Measurements from ENCODE around the gene CPLANE1.

Gene CPLANE1

DNA sequence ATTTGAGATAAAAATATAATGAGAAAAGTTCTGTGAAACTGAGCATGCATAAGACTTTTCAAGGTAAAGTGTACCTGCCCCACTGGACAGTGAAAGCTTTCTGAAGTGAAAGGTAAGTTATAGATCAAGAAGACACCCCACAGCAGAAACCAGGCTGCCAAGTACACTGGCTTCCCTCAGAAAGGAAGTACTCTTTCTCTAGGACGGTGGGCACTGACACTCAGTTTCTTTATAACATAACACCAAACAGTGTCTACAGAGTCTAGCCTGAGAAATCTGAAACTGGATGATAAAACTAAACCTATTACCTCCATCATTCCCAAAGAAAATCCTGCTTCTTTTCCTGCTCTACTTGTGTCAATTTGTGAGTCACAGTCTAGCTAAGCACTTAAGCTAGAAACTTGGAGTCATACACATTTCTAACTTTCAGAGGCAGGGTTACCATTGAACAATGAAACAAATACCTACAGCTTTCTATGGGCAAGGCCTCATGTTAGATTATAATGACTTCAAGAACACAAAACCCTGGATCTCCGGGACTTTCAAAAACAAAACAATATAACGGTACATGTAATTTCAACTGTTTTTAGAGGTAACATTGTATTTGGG is 136.7 kb downstream of the CPLANE1 start:
- TF ChIP-seq TOX (CRISPR knock-in tag; IDR thresholded peaks at IDR 0.05; ENCODE audit: borderline replicate concordance), result no peak
- TF ChIP-seq, protein P1, sequence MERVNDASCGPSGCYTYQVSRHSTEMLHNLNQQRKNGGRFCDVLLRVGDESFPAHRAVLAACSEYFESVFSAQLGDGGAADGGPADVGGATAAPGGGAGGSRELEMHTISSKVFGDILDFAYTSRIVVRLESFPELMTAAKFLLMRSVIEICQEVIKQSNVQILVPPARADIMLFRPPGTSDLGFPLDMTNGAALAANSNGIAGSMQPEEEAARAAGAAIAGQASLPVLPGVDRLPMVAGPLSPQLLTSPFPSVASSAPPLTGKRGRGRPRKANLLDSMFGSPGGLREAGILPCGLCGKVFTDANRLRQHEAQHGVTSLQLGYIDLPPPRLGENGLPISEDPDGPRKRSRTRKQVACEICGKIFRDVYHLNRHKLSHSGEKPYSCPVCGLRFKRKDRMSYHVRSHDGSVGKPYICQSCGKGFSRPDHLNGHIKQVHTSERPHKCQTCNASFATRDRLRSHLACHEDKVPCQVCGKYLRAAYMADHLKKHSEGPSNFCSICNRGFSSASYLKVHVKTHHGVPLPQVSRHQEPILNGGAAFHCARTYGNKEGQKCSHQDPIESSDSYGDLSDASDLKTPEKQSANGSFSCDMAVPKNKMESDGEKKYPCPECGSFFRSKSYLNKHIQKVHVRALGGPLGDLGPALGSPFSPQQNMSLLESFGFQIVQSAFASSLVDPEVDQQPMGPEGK (CRISPR knock-in tag; IDR thresholded peaks at IDR 0.05; ENCODE audit: borderline replicate concordance), result no peak
- TF ChIP-seq, protein P2, sequence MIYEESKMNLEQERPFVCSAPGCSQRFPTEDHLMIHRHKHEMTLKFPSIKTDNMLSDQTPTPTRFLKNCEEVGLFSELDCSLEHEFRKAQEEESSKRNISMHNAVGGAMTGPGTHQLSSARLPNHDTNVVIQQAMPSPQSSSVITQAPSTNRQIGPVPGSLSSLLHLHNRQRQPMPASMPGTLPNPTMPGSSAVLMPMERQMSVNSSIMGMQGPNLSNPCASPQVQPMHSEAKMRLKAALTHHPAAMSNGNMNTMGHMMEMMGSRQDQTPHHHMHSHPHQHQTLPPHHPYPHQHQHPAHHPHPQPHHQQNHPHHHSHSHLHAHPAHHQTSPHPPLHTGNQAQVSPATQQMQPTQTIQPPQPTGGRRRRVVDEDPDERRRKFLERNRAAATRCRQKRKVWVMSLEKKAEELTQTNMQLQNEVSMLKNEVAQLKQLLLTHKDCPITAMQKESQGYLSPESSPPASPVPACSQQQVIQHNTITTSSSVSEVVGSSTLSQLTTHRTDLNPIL (CRISPR knock-in tag; IDR thresholded peaks at IDR 0.05; ENCODE audit: low read depth), result no peak
- TF ChIP-seq ZFP3 (CRISPR knock-in tag; IDR thresholded peaks at IDR 0.05), result no peak
- no peak for TF ChIP-seq GLIS3 (CRISPR knock-in tag; IDR thresholded peaks at IDR 0.05)
- TF ChIP-seq ISL1 (CRISPR knock-in tag; IDR thresholded peaks at IDR 0.05), result no peak
- no peak for TF ChIP-seq PPARA (CRISPR knock-in tag; IDR thresholded peaks at IDR 0.05; ENCODE audit: borderline replicate concordance)
- TF ChIP-seq OSR1 (CRISPR knock-in tag; IDR thresholded peaks at IDR 0.05), result no peak
- ATAC-seq, result no peak

DNA sequence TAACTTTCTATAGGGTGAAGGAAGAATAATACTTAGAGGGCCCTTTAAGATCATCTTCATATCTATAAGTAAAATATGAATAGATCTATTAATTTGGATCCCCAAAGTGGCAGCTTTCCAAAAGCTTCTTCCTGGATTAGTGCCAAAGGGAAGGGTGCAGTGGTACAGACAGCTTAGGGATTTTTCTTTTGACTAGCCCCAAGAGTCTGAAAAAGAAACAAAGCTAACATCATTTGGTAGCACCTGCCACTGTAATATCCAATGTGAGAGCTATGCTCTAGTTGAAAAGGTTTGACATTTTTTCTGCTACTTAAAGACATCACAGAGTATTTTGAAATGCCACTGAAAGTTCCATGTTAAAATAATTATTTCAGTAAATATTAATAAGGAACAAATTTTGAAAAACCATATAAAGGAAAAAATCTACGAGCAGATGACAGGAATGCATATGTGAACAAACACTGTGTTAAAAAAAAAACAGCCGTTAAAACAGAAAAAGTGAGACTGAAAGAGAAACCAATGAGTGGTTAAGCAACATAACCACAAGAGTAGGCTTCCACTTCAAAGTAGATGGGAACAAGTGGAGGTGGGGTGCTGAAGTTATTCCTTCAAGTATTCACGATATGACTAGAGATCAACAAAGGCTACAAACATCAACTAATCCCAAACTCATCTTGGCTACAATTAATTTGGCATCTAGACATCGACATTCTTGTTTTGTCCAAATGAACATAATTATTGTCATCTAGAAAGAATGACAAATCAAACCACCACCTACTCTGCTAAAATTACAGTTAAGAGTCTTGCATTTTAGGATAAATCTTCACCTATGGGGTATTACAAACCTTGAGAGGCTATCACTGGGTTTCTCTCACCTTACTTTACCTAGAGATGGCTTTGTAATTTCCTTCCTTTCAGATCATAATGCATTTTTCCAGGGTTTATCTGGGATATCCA is 137.5 kb downstream of the CPLANE1 start:
- no peak for ATAC-seq
- TF ChIP-seq BACH2 (CRISPR knock-in tag; IDR thresholded peaks at IDR 0.05; ENCODE audit: borderline replicate concordance), result no peak
- no peak for TF ChIP-seq ZFP3 (CRISPR knock-in tag; IDR thresholded peaks at IDR 0.05)
- TF ChIP-seq, protein P3, sequence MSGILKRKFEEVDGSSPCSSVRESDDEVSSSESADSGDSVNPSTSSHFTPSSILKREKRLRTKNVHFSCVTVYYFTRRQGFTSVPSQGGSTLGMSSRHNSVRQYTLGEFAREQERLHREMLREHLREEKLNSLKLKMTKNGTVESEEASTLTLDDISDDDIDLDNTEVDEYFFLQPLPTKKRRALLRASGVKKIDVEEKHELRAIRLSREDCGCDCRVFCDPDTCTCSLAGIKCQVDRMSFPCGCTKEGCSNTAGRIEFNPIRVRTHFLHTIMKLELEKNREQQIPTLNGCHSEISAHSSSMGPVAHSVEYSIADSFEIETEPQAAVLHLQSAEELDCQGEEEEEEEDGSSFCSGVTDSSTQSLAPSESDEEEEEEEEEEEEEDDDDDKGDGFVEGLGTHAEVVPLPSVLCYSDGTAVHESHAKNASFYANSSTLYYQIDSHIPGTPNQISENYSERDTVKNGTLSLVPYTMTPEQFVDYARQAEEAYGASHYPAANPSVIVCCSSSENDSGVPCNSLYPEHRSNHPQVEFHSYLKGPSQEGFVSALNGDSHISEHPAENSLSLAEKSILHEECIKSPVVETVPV (CRISPR knock-in tag; IDR thresholded peaks at IDR 0.05), result no peak
- TF ChIP-seq, protein P2 (CRISPR knock-in tag; IDR thresholded peaks at IDR 0.05; ENCODE audit: low read depth), result no peak
- TF ChIP-seq GLIS3 (CRISPR knock-in tag; IDR thresholded peaks at IDR 0.05), result no peak
- TF ChIP-seq ARNTL (CRISPR knock-in tag; IDR thresholded peaks at IDR 0.05; ENCODE audit: borderline replicate concordance, low read depth), result no peak
- no peak for TF ChIP-seq ZNF8 (CRISPR knock-in tag; IDR thresholded peaks at IDR 0.05)
- TF ChIP-seq SNAI2 (CRISPR knock-in tag; IDR thresholded peaks at IDR 0.05), result no peak
- no peak for TF ChIP-seq ISL1 (CRISPR knock-in tag; IDR thresholded peaks at IDR 0.05)
- no peak for TF ChIP-seq ESRRG (CRISPR knock-in tag; IDR thresholded peaks at IDR 0.05)
- TF ChIP-seq PPARA (CRISPR knock-in tag; IDR thresholded peaks at IDR 0.05; ENCODE audit: borderline replicate concordance), result no peak
- TF ChIP-seq OSR1 (CRISPR knock-in tag; IDR thresholded peaks at IDR 0.05), result no peak
- TF ChIP-seq ZFP30 (CRISPR knock-in tag; IDR thresholded peaks at IDR 0.05), result no peak
- TF ChIP-seq TCF4 (CRISPR knock-in tag; IDR thresholded peaks at IDR 0.05; ENCODE audit: borderline replicate concordance), result no peak

DNA sequence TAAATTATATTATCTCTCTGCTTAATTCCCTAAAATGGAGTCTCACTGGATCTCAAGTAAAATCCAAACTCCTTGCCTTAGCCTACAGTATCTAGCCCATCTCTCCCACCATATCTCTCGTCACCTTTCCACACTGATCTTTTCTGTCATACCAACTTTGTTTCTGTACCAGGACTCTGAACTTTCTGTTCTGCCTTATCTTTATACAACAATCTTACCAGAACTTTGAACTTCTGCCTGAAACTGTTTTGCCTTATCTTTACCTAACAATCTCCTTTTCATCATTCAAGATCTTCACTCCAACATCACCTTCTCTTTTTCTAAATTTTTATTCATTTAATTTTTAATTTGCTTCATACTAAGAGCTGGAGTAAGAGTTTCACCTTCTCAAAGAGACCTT is 139.0 kb downstream of the CPLANE1 start:
- no peak for ATAC-seq

DNA sequence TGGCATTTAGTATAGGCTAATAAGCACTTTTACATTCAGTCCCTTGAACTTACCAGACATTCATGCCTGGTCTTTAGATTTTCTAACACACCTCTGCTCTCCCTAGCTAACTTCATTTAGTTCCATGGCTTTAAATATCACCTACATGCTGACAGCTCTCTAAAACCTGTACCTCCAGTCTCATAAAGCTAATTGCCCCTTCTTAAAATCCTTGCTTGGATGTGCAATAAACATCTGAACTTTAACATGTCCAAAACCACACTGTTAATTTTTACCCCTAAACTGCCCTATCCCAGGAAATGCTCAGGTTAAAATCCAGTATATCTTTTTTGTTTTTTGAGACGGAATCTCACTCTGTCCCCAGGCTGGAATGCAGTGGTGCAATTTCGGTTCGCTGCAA is 139.8 kb downstream of the CPLANE1 start:
- ATAC-seq, result no peak
- no peak for TF ChIP-seq GLIS3 (CRISPR knock-in tag; IDR thresholded peaks at IDR 0.05)
- TF ChIP-seq, protein P2 (CRISPR knock-in tag; IDR thresholded peaks at IDR 0.05; ENCODE audit: low read depth), result no peak
- no peak for TF ChIP-seq CSDC2 (CRISPR knock-in tag; IDR thresholded peaks at IDR 0.05)
- no peak for TF ChIP-seq SNAI2 (CRISPR knock-in tag; IDR thresholded peaks at IDR 0.05)
- TF ChIP-seq PPARA (CRISPR knock-in tag; IDR thresholded peaks at IDR 0.05; ENCODE audit: borderline replicate concordance), result no peak
- no peak for TF ChIP-seq ZFP30 (CRISPR knock-in tag; IDR thresholded peaks at IDR 0.05)
- TF ChIP-seq, protein P4, sequence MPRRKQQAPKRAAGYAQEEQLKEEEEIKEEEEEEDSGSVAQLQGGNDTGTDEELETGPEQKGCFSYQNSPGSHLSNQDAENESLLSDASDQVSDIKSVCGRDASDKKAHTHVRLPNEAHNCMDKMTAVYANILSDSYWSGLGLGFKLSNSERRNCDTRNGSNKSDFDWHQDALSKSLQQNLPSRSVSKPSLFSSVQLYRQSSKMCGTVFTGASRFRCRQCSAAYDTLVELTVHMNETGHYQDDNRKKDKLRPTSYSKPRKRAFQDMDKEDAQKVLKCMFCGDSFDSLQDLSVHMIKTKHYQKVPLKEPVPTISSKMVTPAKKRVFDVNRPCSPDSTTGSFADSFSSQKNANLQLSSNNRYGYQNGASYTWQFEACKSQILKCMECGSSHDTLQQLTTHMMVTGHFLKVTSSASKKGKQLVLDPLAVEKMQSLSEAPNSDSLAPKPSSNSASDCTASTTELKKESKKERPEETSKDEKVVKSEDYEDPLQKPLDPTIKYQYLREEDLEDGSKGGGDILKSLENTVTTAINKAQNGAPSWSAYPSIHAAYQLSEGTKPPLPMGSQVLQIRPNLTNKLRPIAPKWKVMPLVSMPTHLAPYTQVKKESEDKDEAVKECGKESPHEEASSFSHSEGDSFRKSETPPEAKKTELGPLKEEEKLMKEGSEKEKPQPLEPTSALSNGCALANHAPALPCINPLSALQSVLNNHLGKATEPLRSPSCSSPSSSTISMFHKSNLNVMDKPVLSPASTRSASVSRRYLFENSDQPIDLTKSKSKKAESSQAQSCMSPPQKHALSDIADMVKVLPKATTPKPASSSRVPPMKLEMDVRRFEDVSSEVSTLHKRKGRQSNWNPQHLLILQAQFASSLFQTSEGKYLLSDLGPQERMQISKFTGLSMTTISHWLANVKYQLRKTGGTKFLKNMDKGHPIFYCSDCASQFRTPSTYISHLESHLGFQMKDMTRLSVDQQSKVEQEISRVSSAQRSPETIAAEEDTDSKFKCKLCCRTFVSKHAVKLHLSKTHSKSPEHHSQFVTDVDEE (CRISPR knock-in tag; IDR thresholded peaks at IDR 0.05), result no peak
- TF ChIP-seq, protein P3 (CRISPR knock-in tag; IDR thresholded peaks at IDR 0.05), result no peak

More for the DNA sequence above, 139.0 kb downstream of the CPLANE1 start:
- TF ChIP-seq, protein P3 (CRISPR knock-in tag; IDR thresholded peaks at IDR 0.05), result no peak

Measured in SK-N-SH treated with all-trans-retinoic acid at 6 μM for 48 hours (cell line).